DMS 273 treated with DMSO at 0.1 percent for 48 hours (cell line): Measurements from ENCODE around the gene PPM1H.
"Not testable (repeated sequence)": the region's sequence is repeated elsewhere in the genome, so short reads cannot be mapped to it uniquely, and the experiment has no call there.

Source experiments
- DNase-seq: peaks from one replicate; lab custom pipeline; 2025; lab: John Stamatoyannopoulos, UW

PPM1H gene, protein sequence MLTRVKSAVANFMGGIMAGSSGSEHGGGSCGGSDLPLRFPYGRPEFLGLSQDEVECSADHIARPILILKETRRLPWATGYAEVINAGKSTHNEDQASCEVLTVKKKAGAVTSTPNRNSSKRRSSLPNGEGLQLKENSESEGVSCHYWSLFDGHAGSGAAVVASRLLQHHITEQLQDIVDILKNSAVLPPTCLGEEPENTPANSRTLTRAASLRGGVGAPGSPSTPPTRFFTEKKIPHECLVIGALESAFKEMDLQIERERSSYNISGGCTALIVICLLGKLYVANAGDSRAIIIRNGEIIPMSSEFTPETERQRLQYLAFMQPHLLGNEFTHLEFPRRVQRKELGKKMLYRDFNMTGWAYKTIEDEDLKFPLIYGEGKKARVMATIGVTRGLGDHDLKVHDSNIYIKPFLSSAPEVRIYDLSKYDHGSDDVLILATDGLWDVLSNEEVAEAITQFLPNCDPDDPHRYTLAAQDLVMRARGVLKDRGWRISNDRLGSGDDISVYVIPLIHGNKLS

DNA sequence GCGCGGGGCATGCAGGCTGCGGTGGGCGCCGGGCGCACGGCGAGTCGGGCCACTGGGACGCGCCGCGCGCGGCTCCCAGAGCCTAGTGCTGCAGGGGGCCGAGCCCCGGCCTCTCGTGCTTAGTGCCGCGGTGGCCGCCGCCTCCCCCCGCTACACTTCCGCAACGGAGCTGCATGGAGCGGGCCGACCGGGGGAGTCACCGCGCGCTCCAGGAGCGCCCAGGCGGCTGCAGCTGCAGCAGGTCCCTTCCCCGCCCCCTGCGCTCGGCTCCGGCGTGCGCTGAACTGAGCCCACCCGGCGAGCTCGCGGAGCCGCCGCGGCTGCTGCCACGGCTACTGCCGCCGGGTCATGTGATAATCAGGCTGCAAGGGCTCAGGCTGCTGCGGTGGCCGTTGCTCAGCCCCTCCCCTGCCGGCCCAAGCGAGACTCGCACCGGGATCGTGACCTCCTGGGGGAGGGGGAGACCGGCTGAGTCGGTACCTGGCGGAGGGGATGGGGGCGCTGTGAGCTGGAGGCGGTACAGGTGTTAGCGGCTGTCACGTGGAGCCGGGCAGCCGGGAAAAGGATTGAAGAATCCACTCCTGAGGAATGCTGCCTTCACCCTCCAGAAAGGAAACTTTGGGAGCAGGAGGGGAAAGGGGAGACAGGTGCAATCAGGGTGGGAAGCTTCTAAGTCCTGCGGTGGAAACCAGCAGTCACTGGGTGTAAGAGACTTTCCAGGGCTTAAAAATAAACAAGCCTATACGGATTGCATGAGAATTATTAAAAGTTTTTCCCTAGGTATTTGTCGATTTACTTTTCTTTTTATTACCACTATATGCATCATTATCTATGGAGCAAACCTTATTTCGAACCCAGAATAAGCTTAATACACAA lies at the start of gene PPM1H:
PPM1H (minus strand) TSS at position 352 of the 876 bp plus-strand sequence. CDS start 414 bp downstream, outside the sequence.
- no peak for DNase-seq

DNA sequence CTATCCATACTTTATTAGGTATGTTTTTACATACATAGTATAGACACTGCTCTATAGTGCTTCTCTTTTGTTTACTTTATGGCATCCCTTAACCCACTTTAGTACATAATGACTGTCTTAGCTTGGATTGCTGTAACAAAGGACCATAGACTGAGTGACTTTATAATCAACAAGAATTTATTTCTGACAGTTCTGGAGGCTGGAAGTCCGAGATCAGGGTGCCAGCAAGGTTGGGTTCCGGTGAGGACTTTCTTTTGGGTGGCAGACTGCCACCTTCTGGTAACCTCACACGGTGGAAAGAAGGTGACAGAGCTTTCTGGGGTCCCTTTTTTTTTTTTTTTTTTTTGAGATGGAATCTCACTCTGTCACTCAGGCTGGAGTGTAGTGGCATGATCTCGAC lies 48.6 kb upstream of the PPM1H start:
- no peak for DNase-seq

GRCh38 chr12:62978768-62979167 lies 43.8 kb upstream of the PPM1H start:
- DNase-seq = no peak

GRCh38 chr12:62977883-62978282 lies 42.9 kb upstream of the PPM1H start:
- DNase-seq = no peak

DNA sequence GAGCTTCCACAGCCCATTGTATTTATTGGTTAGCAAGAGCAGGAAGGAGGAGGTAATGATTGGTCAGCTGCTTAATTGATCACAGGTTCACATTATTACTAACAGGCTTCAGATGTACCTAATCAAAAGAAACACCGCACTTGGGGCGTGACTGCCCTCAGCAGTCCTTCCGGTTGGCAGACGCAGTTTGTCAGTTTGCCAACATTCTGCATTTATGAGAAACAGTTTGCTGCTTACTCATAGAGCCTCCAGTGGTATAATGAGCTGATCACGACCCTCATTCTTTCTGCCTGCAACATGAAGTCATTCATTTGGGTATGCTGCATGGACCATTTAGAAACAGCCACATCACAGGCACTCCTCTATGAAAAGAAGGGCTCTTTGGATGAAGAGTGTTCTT lies 42.5 kb upstream of the PPM1H start:
- no peak for DNase-seq

GRCh38 chr12:62976110-62976662 lies 41.2 kb upstream of the PPM1H start:
- DNase-seq = no peak

DNA sequence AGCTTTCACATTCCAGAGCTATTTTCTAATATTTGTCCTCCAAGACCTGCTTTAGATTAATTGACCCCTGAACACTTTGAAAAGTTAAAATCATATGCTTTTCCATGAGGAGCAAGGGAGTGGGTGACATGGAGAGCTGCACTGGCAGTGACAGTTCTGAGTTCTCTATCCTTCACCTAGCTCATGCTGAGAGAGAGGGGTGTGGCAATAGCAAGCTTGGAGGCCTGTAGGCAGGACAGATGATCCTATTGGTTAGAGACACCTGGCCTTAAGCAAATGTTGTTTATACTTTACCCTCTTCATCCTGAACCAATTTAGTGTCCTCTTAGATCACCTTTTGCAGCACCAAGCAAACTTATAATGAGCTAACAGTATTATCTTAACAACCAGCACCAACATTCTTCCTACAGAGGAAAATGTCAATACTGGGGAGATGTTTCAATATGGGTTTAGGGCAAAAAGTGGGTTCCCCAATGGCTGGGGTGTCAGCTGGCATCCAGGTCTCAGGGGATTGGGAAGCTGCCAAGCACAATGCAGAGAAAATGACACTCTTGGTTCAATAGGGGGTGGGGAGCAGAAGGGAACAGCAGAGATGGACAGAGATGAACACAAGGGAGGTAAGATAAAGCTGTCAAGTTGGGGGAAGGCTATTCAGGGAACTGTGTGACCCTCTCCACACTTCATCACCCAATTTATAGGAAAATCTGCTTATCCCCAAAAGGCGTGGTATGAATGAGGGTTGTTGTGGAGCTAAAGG lies 37.0 kb upstream of the PPM1H start:
- DNase-seq = no peak

DNA sequence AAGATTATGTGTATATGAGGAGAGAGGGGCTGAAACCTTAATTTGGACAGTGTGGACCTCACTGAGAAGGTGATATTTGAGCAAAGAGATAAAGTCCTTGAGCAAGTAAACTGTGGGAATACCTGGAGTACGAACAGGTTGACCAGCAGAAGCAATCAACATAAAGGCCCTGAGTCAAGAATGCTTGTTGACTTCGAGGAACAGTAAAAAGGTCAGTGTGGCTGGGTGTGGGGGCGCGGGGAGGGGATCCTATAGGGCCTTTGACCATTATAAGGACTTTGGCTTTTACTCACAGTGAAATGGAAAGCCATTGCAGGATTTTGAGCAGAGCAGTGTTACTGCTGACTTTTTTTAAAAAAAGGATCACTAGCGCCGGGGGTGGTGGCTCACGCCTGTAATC lies 34.7 kb upstream of the PPM1H start:
- DNase-seq = no peak

DNA sequence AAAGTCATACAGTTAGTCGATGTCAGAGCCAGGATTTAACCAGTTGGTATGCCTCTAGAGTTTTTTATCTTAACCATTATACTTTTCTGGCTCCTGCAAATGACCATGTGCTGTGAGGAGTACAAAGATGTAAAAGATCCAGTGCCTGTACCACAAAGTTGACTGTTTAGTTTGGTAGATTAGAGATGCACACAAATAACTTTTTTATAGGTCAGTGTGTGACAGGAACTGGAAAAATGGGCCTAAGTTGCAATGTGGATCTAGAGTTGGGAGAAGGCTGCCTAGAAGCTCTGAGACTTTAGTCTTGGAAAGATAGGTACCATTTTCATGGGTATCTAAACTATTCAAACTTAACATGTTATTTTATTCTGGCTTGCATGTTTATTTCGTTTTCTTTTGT lies 32.8 kb upstream of the PPM1H start:
- no peak for DNase-seq

DNA sequence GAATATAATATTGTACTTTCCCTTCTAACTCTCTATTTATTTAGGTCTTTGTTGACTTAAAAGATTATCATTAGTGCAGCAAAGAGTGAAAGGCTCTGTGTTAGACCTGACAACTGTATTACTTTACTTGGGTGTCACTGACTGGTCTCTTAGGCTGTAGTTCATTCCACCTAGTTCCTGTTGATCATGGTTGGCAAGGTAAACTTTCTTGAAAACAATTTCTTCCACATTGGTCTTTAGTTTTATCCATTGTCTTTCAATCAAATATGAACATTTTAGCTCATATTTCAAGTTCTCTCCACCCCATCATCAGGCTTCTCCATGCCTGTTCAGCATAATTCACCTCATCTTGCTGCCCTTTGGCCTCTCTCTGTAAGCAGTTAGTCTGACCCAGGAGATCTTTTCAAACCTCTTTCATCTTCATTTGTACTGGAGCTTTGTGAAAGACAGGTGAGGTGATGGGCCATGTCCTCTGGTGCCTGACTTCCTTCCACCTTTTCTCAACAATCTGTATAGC lies 32.1 kb upstream of the PPM1H start:
- DNase-seq = no peak

- not testable (repeated sequence) for DNase-seq
Observed at GRCh38 chr12:62966446-62966989, 31.6 kb upstream of the PPM1H start.

DNA sequence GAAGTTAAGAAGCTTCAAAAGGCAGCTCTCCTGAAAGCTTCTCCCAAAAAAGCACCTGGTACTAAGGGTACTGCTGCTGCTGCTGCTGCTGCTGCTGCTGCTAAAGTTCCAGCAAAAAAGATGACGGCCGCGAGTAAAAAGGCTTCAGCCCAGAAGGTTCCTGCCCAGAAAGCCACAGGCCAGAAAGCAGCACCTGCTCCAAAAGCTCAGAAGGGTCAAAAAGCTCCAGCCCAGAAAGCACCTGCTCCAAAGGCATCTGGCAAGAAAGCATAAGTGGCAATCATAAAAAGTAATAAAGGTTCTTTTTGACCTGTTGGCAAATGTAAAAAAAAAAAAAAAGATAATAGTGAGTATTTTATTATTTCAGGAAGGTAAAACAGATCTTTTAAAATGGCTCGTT lies 30.8 kb upstream of the PPM1H start:
- DNase-seq = not testable (repeated sequence)

GRCh38 chr12:62965242-62965641 lies 30.3 kb upstream of the PPM1H start:
- DNase-seq = not testable (repeated sequence)

GRCh38 chr12:62963486-62964041 lies 28.6 kb upstream of the PPM1H start:
- no peak for DNase-seq

GRCh38 chr12:62960324-62960723 lies 25.4 kb upstream of the PPM1H start:
- no peak for DNase-seq

DNA sequence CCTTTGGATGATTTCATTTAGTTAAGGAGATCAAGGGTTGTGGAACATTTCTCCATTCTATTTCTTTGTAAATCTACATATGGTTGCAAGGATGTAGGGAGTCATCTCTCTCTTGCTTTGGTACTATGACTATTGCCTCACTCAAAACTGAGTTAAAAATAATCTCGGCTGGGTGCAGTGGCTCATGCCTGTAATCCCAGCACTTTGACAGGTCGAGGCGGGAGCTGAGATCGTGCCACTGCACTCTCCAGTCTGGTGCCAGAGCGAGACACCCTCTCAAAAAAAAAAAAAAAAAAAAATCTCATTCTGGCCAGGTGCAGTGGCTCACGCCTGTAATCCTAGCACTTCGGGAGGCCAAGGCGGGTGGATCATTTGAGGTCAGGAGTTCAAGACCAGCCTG lies 24.8 kb upstream of the PPM1H start:
- DNase-seq = no peak

- DNase-seq = no peak
Observed at GRCh38 chr12:62957233-62957953, 22.4 kb upstream of the PPM1H start.

DNA sequence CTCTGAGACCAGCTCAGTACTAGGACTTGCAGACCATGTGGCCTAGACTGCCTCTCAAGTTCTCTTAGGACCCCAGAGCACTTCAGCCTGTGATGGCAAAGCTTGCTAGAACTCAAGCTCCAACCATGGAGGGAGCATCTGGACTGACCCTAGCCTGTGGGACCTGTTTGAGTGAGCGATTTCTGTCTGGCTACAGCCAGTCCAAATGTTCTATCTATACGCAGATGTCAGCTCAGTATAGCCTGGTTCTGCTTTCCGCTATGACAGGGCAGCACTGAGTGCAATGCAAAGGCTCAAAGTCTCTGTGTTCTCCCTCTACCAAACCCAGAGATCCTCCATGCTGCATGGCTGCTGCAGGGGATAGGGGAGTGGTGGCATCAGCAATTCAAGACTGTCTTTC lies 20.7 kb upstream of the PPM1H start:
- DNase-seq = no peak

GRCh38 chr12:62950317-62950716 lies 15.4 kb upstream of the PPM1H start:
- DNase-seq = no peak

- no peak for DNase-seq
Observed at GRCh38 chr12:62948123-62948522, 13.2 kb upstream of the PPM1H start.
